Thyroid gland (tissue), 4 donors: ENCODE data around the gene CWC27. TPM values are rescaled to one million over a fixed set of nuclear protein-coding genes. Genes with fewer than 3 reads are reported as not detected.

Experiments
- DNase-seq, 2 donors: peaks; one replicate each; pipeline ENCODE4 v3.0.0-alpha.2; 2019
- H3K27ac ChIP-seq, 3 donors: fragments of 200-600 bp; sonication (generic); 1 replicate in 2 of 3; 2 replicates in 1 of 3; pipeline ENCODE4 v1.5.1; 2016 to 2019; ENCODE audit warnings: mild to moderate bottlenecking in 1 of 3, moderate library complexity in 1 of 3
- H3K27me3 ChIP-seq: fragments of 200-600 bp; sonication (generic); one replicate; pipeline ENCODE4 v1.5.1; 2019
- H3K36me3 ChIP-seq, 2 donors: fragments of 200-600 bp; sonication (generic); one replicate each; pipeline ENCODE4 v1.5.1; 2016 to 2019
- H3K4me1 ChIP-seq, 2 donors: fragments of 200-600 bp; sonication (generic); one replicate each; pipeline ENCODE4 v1.5.1; 2017 to 2019
- H3K4me3 ChIP-seq, 3 donors: fragments of 200-600 bp; sonication (generic); replicated peaks in 1 of 3; 1 replicate in 2 of 3; 2 replicates in 1 of 3; pipeline ENCODE4 v1.5.1; 2016; ENCODE audit warnings: mild to moderate bottlenecking in 1 of 3
- H3K9me3 ChIP-seq: fragments of 200-600 bp; sonication (generic); one replicate; pipeline ENCODE4 v1.5.1; 2017
- POLR2A ChIP-seq, 2 donors: fragments of 450-650 bp; IDR thresholded peaks; one replicate each; pipeline ENCODE4 v1.6.1; 2017; ENCODE audit warnings: antibody characterized with exemption in 2 of 2, mild to moderate bottlenecking in 2 of 2, moderate library complexity in 1 of 2
- WGBS, 2 donors: methylation state at CpG; one replicate each; pipeline ENCODE4 v1.1.5; 2017; 5-methylcytosine and 5-hydroxymethylcytosine counted together
- intact Hi-C: fragments of 100-400 bp; cut with DNase I; formaldehyde crosslinking; loops from one replicate; pipeline ENCODE4 v1.15.1; 2023
- total RNA-seq, 4 donors: library from RNA; depleted of rRNA; stranded (reverse); fragments of >200 nt; gene quantifications; one replicate each; pipeline ENCODE4 v1.2.3, GENCODE V29; 2016
- TF ChIP-seq, protein P1 (sequence below), 6 experiments: fragments of 200-600 bp in 3 of 6; fragments of 450-650 bp in 3 of 6; sonication (generic) in 3 of 6; IDR thresholded peaks; one replicate each; pipeline ENCODE4 v1.5.1; 2016 to 2019; ENCODE audit warnings: antibody characterized with exemption in 6 of 6, mild to moderate bottlenecking in 2 of 6, inconsistent platforms in 1 of 6, moderate library complexity in 1 of 6

CWC27 gene
- total RNA-seq, 4 donors from 2014 or later: 15.0 to 24.3 (median 16.7) TPM

- intact Hi-C loops: no loop called here
These were observed 248.9 kb downstream of the CWC27 start for GRCh38 chr5:65017636-65018035.

GRCh38 chr5:65018763-65019162 is 250.0 kb downstream of the CWC27 start:
- WGBS, 2 donors: 98 to 99% methylated on average over 2 of the region's 2 CpGs

More at GRCh38 chr5:65017636-65018035, 248.9 kb downstream of the CWC27 start:
- Histone ChIP-seq H3K27ac (no peak overlapping the region), H3K36me3 (no peaks in the 10 kb centered on the region), H3K27me3 (no peaks in the 10 kb centered on the region), H3K4me3 (no peak overlapping the region), H3K4me1 (peaks cover 14 to 17% of the 10 kb centered on the region in 2 donors), H3K9me3 (no peaks in the 10 kb centered on the region)
- DNase-seq: no peak
- TF ChIP-seq, protein P1, sequence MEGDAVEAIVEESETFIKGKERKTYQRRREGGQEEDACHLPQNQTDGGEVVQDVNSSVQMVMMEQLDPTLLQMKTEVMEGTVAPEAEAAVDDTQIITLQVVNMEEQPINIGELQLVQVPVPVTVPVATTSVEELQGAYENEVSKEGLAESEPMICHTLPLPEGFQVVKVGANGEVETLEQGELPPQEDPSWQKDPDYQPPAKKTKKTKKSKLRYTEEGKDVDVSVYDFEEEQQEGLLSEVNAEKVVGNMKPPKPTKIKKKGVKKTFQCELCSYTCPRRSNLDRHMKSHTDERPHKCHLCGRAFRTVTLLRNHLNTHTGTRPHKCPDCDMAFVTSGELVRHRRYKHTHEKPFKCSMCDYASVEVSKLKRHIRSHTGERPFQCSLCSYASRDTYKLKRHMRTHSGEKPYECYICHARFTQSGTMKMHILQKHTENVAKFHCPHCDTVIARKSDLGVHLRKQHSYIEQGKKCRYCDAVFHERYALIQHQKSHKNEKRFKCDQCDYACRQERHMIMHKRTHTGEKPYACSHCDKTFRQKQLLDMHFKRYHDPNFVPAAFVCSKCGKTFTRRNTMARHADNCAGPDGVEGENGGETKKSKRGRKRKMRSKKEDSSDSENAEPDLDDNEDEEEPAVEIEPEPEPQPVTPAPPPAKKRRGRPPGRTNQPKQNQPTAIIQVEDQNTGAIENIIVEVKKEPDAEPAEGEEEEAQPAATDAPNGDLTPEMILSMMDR (IDR thresholded peaks at IDR 0.05): no peak
- no peak for TF ChIP-seq POLR2A (IDR thresholded peaks at IDR 0.05)

DNA sequence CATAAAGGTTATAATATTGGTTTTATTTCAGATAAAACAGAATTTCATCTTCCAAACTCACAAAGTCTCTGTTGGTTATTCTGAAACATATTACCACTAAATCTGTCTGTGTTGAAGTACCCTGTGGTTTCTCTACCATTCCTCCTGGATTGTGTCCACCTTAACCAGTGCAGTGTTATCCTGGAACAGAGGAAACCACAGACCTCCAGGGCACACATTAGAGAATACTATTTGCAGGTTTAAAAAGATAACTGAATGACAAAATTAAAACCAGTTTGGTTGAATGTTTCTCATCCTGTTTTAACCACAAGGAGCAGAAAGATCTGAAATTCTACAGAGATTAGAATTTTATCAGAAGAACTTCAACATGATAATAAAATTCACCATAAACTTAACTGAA is 251.8 kb downstream of the CWC27 start:
- intact Hi-C loops: no loop called here

More at GRCh38 chr5:65018763-65019162, 250.0 kb downstream of the CWC27 start:
- Histone ChIP-seq H3K4me3 (no peak overlapping the region), H3K4me1 (peaks cover 14 to 17% of the 10 kb centered on the region in 2 donors), H3K27me3 (no peaks in the 10 kb centered on the region), H3K36me3 (no peaks in the 10 kb centered on the region), H3K9me3 (no peaks in the 10 kb centered on the region), H3K27ac (no peak overlapping the region)
- TF ChIP-seq, protein P1 (IDR thresholded peaks at IDR 0.05): no peak
- no peak for TF ChIP-seq POLR2A (IDR thresholded peaks at IDR 0.05)
- intact Hi-C loops: no loop called here
- no peak for DNase-seq

GRCh38 chr5:65021527-65022226 is 252.9 kb downstream of the CWC27 start:
- Histone ChIP-seq H3K27me3 (no peaks in the 10 kb centered on the region), H3K36me3 (no peaks in the 10 kb centered on the region), H3K4me1 (no peaks in the 10 kb centered on the region), H3K27ac (no peak overlapping the region), H3K9me3 (no peaks in the 10 kb centered on the region), H3K4me3 (no peak overlapping the region)
- intact Hi-C loops: no loop called here
- DNase-seq: no peak
- TF ChIP-seq, protein P1 (IDR thresholded peaks at IDR 0.05): no peak
- TF ChIP-seq POLR2A (IDR thresholded peaks at IDR 0.05): no peak
- WGBS, 2 donors: 84 to 94% methylated on average over 1 of the region's 1 CpG

More for the DNA sequence above, 251.8 kb downstream of the CWC27 start:
- no peak overlapping the region for H3K4me3 ChIP-seq
- peaks cover 2 to 6% of the 10 kb centered on the region in 2 donors for H3K4me1 ChIP-seq
- H3K27me3 ChIP-seq: no peaks in the 10 kb centered on the region
- no peaks in the 10 kb centered on the region for H3K9me3 ChIP-seq
- TF ChIP-seq, protein P1 (IDR thresholded peaks at IDR 0.05): no peak
- no peak for TF ChIP-seq POLR2A (IDR thresholded peaks at IDR 0.05)
- no peak for DNase-seq
- no peaks in the 10 kb centered on the region for H3K36me3 ChIP-seq
- no peak overlapping the region for H3K27ac ChIP-seq

DNA sequence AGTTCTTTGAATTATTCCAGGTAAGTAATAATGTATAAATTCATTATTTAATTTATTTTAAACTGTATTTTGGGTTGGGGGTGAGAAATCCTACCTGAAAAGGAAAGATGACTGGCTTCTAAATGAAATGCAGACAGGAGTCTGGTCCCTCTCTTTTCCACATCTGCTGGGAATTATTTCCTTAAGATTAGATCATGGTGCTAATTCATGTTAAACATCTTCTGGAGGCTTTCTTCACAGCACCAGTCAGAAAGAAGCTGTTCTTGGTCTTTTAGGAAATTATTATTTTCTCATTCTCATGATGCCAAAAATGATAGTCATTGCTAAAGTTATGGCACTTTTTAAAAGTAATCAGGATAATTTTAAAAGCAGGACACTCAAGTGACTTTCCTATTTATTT is 254.2 kb downstream of the CWC27 start:
- Histone ChIP-seq H3K4me1 (no peaks in the 10 kb centered on the region), H3K9me3 (no peaks in the 10 kb centered on the region), H3K27ac (no peak overlapping the region), H3K27me3 (no peaks in the 10 kb centered on the region), H3K36me3 (no peaks in the 10 kb centered on the region), H3K4me3 (no peak overlapping the region)
- TF ChIP-seq, protein P1 (IDR thresholded peaks at IDR 0.05): no peak
- no peak for TF ChIP-seq POLR2A (IDR thresholded peaks at IDR 0.05)
- DNase-seq: no peak
- intact Hi-C loops: no loop called here
